ENCODE results near the gene BEST4. TPM values are rescaled to one million over a fixed set of nuclear protein-coding genes. Genes with fewer than 3 reads are reported as not detected.

Gene BEST4
- total and polyA plus RNA-seq, 2 of the 13 experiments (the other 11 are each of a cell fraction or from before 2014, with no cell fraction given): 0.77 to 1.4 TPM

DNA sequence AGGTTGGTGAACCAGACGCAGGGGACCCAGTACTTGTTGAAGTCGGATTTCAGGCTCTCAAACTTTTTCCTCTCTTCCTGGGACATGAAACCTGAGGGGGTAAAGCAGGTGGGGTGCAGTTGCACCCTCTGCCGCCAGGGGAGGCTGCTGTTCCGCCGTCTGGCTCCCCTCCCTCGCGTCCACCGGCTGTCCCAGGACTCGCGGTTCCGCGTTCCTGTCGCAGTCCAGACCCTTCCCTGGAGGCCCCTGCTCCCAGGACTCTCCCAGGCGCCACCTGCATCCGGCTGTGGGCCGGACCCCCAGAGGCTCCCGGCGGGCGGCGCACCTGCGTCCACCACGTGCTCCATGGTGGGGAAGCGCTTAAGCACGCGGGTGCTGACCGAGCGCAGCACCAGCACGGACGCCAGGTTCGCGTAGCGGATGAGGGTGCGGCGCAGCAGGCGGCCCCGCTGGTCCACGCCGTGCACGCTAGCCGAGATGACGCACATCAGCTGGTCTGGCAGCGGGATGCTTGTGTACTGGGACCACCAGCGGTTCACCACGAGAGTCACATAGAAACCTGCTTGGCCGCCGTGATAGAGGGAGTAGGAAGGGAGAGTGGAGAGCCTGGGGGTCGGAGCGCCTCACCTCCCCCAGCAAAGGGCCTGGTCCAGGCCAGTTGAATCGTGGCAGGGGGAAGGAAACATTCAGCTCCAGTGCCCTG is 1.7 kb downstream of the BEST4 start (continued):
- TF ChIP-seq ZNF614 (CRISPR knock-in tag; IDR thresholded peaks at IDR 0.05; ENCODE audit: borderline replicate concordance) (peak; percentile 52; the same call in 1 of the 2 replicates), ZIK1 (CRISPR knock-in tag; IDR thresholded peaks at IDR 0.05; ENCODE audit: borderline replicate concordance, low read depth) (0 out of 2 replicates have a peak, but pooled peaks have one; percentile 70), ELF4 (CRISPR knock-in tag; IDR thresholded peaks at IDR 0.05; ENCODE audit: borderline replicate concordance) (no peak), RXRB (CRISPR knock-in tag; IDR thresholded peaks at IDR 0.05; ENCODE audit: borderline replicate concordance) (no peak), ZFP90 (CRISPR knock-in tag; IDR thresholded peaks at IDR 0.05; ENCODE audit: borderline replicate concordance) (no peak), AHR (CRISPR knock-in tag; IDR thresholded peaks at IDR 0.05) (0 out of 2 replicates have a peak, but pooled peaks have one; percentile 39), ETV5 (CRISPR knock-in tag; IDR thresholded peaks at IDR 0.05; ENCODE audit: borderline replicate concordance) (peak; percentile 66), GPN1 (CRISPR knock-in tag; IDR thresholded peaks at IDR 0.05; ENCODE audit: borderline replicate concordance) (no peak), PHB2 (IDR thresholded peaks at IDR 0.05; ENCODE audit: partially characterized antibody) (no peak), HOXA3 (CRISPR knock-in tag; IDR thresholded peaks at IDR 0.05) (peak; percentile 80), JDP2 (CRISPR knock-in tag; IDR thresholded peaks at IDR 0.05; ENCODE audit: borderline replicate concordance) (no peak)
- TF ChIP-seq, protein P1, sequence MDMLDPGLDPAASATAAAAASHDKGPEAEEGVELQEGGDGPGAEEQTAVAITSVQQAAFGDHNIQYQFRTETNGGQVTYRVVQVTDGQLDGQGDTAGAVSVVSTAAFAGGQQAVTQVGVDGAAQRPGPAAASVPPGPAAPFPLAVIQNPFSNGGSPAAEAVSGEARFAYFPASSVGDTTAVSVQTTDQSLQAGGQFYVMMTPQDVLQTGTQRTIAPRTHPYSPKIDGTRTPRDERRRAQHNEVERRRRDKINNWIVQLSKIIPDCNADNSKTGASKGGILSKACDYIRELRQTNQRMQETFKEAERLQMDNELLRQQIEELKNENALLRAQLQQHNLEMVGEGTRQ (IDR thresholded peaks at IDR 0.05; ENCODE audit: low read depth, low read length): no peak
- TF ChIP-seq, protein P1 (CRISPR knock-in tag; IDR thresholded peaks at IDR 0.05; ENCODE audit: borderline replicate concordance): 0 out of 2 replicates have a peak, but pooled peaks have one; percentile 17
- TF ChIP-seq, protein P2, sequence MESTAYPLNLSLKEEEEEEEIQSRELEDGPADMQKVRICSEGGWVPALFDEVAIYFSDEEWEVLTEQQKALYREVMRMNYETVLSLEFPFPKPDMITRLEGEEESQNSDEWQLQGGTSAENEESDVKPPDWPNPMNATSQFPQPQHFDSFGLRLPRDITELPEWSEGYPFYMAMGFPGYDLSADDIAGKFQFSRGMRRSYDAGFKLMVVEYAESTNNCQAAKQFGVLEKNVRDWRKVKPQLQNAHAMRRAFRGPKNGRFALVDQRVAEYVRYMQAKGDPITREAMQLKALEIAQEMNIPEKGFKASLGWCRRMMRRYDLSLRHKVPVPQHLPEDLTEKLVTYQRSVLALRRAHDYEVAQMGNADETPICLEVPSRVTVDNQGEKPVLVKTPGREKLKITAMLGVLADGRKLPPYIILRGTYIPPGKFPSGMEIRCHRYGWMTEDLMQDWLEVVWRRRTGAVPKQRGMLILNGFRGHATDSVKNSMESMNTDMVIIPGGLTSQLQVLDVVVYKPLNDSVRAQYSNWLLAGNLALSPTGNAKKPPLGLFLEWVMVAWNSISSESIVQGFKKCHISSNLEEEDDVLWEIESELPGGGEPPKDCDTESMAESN (CRISPR knock-in tag; conservative IDR thresholded peaks at IDR 0.05): no peak
- TF ChIP-seq, protein P3, sequence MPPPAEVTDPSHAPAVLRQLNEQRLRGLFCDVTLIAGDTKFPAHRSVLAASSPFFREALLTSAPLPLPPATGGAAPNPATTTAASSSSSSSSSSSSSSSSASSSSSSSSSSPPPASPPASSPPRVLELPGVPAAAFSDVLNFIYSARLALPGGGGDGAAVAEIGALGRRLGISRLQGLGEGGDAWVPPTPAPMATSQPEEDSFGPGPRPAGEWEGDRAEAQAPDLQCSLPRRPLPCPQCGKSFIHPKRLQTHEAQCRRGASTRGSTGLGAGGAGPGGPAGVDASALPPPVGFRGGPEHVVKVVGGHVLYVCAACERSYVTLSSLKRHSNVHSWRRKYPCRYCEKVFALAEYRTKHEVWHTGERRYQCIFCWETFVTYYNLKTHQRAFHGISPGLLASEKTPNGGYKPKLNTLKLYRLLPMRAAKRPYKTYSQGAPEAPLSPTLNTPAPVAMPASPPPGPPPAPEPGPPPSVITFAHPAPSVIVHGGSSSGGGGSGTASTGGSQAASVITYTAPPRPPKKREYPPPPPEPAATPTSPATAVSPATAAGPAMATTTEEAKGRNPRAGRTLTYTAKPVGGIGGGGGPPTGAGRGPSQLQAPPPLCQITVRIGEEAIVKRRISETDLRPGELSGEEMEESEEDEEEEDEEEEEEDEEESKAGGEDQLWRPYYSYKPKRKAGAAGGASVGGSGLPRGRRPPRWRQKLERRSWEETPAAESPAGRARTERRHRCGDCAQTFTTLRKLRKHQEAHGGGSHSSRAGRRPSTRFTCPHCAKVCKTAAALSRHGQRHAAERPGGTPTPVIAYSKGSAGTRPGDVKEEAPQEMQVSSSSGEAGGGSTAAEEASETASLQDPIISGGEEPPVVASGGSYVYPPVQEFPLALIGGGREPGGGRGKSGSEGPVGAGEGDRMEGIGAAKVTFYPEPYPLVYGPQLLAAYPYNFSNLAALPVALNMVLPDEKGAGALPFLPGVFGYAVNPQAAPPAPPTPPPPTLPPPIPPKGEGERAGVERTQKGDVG (CRISPR knock-in tag; IDR thresholded peaks at IDR 0.05; ENCODE audit: borderline replicate concordance): peak; percentile 92; the same call in 1 of the 2 replicates
- TF ChIP-seq, protein P4, sequence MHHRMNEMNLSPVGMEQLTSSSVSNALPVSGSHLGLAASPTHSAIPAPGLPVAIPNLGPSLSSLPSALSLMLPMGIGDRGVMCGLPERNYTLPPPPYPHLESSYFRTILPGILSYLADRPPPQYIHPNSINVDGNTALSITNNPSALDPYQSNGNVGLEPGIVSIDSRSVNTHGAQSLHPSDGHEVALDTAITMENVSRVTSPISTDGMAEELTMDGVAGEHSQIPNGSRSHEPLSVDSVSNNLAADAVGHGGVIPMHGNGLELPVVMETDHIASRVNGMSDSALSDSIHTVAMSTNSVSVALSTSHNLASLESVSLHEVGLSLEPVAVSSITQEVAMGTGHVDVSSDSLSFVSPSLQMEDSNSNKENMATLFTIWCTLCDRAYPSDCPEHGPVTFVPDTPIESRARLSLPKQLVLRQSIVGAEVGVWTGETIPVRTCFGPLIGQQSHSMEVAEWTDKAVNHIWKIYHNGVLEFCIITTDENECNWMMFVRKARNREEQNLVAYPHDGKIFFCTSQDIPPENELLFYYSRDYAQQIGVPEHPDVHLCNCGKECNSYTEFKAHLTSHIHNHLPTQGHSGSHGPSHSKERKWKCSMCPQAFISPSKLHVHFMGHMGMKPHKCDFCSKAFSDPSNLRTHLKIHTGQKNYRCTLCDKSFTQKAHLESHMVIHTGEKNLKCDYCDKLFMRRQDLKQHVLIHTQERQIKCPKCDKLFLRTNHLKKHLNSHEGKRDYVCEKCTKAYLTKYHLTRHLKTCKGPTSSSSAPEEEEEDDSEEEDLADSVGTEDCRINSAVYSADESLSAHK (CRISPR knock-in tag; IDR thresholded peaks at IDR 0.05; ENCODE audit: borderline replicate concordance): no peak
- TF ChIP-seq, protein P5, sequence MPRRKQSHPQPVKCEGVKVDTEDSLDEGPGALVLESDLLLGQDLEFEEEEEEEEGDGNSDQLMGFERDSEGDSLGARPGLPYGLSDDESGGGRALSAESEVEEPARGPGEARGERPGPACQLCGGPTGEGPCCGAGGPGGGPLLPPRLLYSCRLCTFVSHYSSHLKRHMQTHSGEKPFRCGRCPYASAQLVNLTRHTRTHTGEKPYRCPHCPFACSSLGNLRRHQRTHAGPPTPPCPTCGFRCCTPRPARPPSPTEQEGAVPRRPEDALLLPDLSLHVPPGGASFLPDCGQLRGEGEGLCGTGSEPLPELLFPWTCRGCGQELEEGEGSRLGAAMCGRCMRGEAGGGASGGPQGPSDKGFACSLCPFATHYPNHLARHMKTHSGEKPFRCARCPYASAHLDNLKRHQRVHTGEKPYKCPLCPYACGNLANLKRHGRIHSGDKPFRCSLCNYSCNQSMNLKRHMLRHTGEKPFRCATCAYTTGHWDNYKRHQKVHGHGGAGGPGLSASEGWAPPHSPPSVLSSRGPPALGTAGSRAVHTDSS (CRISPR knock-in tag; conservative IDR thresholded peaks at IDR 0.05): no peak

All from HepG2 (cell line).